A673 (cell line): Measurements from ENCODE around the gene DDIAS. TPM values are rescaled to one million over a fixed set of nuclear protein-coding genes. Genes with fewer than 3 reads are reported as not detected.

ENCODE experiments used
- BruUV-seq: library from RNA; stranded (reverse); fragments of 400-500 nt; replicated peaks from 2 replicates; lab custom pipeline; 2021; lab: Mats Ljungman, UMichigan
- CTCF ChIA-PET: fragments of 300-600 bp; sonication (Branson Sonifier 250); formaldehyde crosslinking; loops from one replicate; lab custom pipeline; 2022; ENCODE audit warnings: antibody characterized with exemption; lab: Charles Lee
- POLR2A ChIA-PET: fragments of 300-600 bp; sonication (Branson Sonifier 250); formaldehyde crosslinking; loops from one replicate; lab custom pipeline; 2022; ENCODE audit warnings: antibody characterized with exemption; ENCODE audit not compliant: low non-redundant PET; lab: Charles Lee
- DNase-seq: peaks from one replicate; pipeline ENCODE4 v3.0.0-alpha.2; 2015; ENCODE audit warnings: low spot score
- H3K27ac ChIP-seq: fragments of 200-600 bp; sonication (generic); 2 replicates; pipeline ENCODE4 v1.5.1; 2016; ENCODE audit warnings: mixed run types, low read depth, mild to moderate bottlenecking, mixed read lengths, antibody characterized with exemption, low read length; ENCODE audit not compliant: poor library complexity, severe bottlenecking
- H3K27me3 ChIP-seq: fragments of 200-600 bp; sonication (generic); replicated peaks from 2 replicates; pipeline ENCODE4 v1.6.1; 2017; ENCODE audit warnings: mixed run types, low read depth, mild to moderate bottlenecking, mixed read lengths, antibody characterized with exemption, low read length; ENCODE audit not compliant: insufficient read depth, poor library complexity
- H3K36me3 ChIP-seq: fragments of 200-600 bp; sonication (generic); 2 replicates; pipeline ENCODE4 v1.6.1; 2016; ENCODE audit warnings: mixed run types, mild to moderate bottlenecking, mixed read lengths, antibody characterized with exemption, low read length; ENCODE audit not compliant: insufficient read depth, poor library complexity, severe bottlenecking
- H3K4me1 ChIP-seq: fragments of 200-600 bp; sonication (generic); 2 replicates; pipeline ENCODE4 v1.6.1; 2017; ENCODE audit warnings: mixed run types, mild to moderate bottlenecking, mixed read lengths, antibody characterized with exemption, low read length; ENCODE audit not compliant: insufficient read depth, poor library complexity, severe bottlenecking
- H3K4me3 ChIP-seq: fragments of 200-600 bp; sonication (generic); 2 replicates; pipeline ENCODE4 v1.5.1; 2016; ENCODE audit warnings: low read depth, mixed run types, mild to moderate bottlenecking, mixed read lengths, low read length; ENCODE audit not compliant: poor library complexity, severe bottlenecking
- H3K9me3 ChIP-seq: fragments of 200-600 bp; sonication (generic); 2 replicates; pipeline ENCODE4 v1.6.1; 2016; ENCODE audit warnings: mixed run types, low read depth, mild to moderate bottlenecking, mixed read lengths, antibody characterized with exemption, low read length; ENCODE audit not compliant: poor library complexity, severe bottlenecking
- EZH2 ChIP-seq: fragments of 200-600 bp; sonication (generic); IDR thresholded peaks from 2 replicates; pipeline ENCODE4 v1.6.1; 2017; ENCODE audit warnings: borderline replicate concordance, low read depth, mild to moderate bottlenecking, mixed read lengths, antibody characterized with exemption, low read length; ENCODE audit not compliant: poor library complexity, severe bottlenecking
- intact Hi-C: fragments of 100-400 bp; cut with micrococcal nuclease; formaldehyde crosslinking; loops from one replicate; pipeline ENCODE4 v1.10.0; 2022; ENCODE audit not compliant: unreplicated experiment
- total RNA-seq: library from RNA; stranded (reverse); gene quantifications from 2 replicates; pipeline ENCODE4 v1.2.3, GENCODE V29; 2021
- TF ChIP-seq, protein P1 (sequence below): fragments of 300-800, 200-600 bp; sonication (generic); conservative IDR thresholded peaks from 2 replicates; pipeline ENCODE4 v1.5.1; 2017; ENCODE audit warnings: low read depth, mild to moderate bottlenecking, antibody characterized with exemption, low read length, moderate library complexity, mixed read lengths

The DDIAS gene
- total RNA-seq, 1 experiment from 2014 or later = 41.5 TPM

- ChIA-PET POLR2A (no interaction called here), CTCF (interaction anchor here (0.6 to 2.3 kb wide), 17 partner anchors 9 to 956 kb away, joined by 3 to 9 read pairs (median 5); partner anchors contain the start of genes DDIAS and PRCP)
- no peak for TF ChIP-seq EZH2
- TF ChIP-seq, protein P1, sequence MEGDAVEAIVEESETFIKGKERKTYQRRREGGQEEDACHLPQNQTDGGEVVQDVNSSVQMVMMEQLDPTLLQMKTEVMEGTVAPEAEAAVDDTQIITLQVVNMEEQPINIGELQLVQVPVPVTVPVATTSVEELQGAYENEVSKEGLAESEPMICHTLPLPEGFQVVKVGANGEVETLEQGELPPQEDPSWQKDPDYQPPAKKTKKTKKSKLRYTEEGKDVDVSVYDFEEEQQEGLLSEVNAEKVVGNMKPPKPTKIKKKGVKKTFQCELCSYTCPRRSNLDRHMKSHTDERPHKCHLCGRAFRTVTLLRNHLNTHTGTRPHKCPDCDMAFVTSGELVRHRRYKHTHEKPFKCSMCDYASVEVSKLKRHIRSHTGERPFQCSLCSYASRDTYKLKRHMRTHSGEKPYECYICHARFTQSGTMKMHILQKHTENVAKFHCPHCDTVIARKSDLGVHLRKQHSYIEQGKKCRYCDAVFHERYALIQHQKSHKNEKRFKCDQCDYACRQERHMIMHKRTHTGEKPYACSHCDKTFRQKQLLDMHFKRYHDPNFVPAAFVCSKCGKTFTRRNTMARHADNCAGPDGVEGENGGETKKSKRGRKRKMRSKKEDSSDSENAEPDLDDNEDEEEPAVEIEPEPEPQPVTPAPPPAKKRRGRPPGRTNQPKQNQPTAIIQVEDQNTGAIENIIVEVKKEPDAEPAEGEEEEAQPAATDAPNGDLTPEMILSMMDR = peak; percentile 86
- no peaks in the 10 kb centered on the region for H3K9me3 ChIP-seq
- H3K27me3 ChIP-seq = no peaks in the 10 kb centered on the region
- no peak overlapping the region for H3K4me3 ChIP-seq
- DNase-seq = peak; percentile 92
- intact Hi-C loops = loop anchor here (1.0 to 5.0 kb wide), 4 partner anchors 33 to 953 kb away; partner anchors contain the start of gene PRCP
- H3K36me3 ChIP-seq = no peaks in the 10 kb centered on the region
- peaks cover 9% of the 10 kb centered on the region for H3K4me1 ChIP-seq
- no peak overlapping the region for H3K27ac ChIP-seq
- BruUV-seq = no TSS peak
Measured at GRCh38 chr11:82867495-82868082, 33.9 kb upstream of the DDIAS start.

GRCh38 chr11:82869657-82870056 is 31.9 kb upstream of the DDIAS start:
- POLR2A ChIA-PET = no interaction called here
- H3K36me3 ChIP-seq = no peaks in the 10 kb centered on the region
- no peaks in the 10 kb centered on the region for H3K9me3 ChIP-seq
- H3K27me3 ChIP-seq = no peaks in the 10 kb centered on the region
- intact Hi-C loops = loop anchor here (5.0 kb wide), 2 partner anchors 58 to 383 kb away; no protein-coding TSS in a partner anchor
- TF ChIP-seq EZH2 = no peak
- TF ChIP-seq, protein P1 = no peak
- no TSS peak for BruUV-seq
- peaks cover 12% of the 10 kb centered on the region for H3K4me1 ChIP-seq
- no peak overlapping the region for H3K27ac ChIP-seq
- DNase-seq = no peak
- CTCF ChIA-PET = no interaction called here
- no peak overlapping the region for H3K4me3 ChIP-seq

GRCh38 chr11:82871646-82872045 is 29.9 kb upstream of the DDIAS start:
- ChIA-PET CTCF (no interaction called here), POLR2A (no interaction called here)
- intact Hi-C loops = no loop called here
- no peak for DNase-seq
- TF ChIP-seq, protein P1 = no peak
- no peak for TF ChIP-seq EZH2
- Histone ChIP-seq H3K27ac (no peak overlapping the region), H3K36me3 (no peaks in the 10 kb centered on the region), H3K4me3 (no peak overlapping the region), H3K9me3 (no peaks in the 10 kb centered on the region), H3K27me3 (no peaks in the 10 kb centered on the region), H3K4me1 (peaks cover 12% of the 10 kb centered on the region)
- no TSS peak for BruUV-seq
